Left colon (tissue), 2 donors: ENCODE results near the gene WDR74. TPM values are rescaled to one million over a fixed set of nuclear protein-coding genes. Genes with fewer than 3 reads are reported as not detected.

Experiments
- ATAC-seq: fragments of 200-7000 bp; cut with Tn5 transposase; one replicate; pipeline ENCODE4 v1.9.1; 2020; ENCODE audit warnings: mild to moderate bottlenecking, moderate library complexity
- DNase-seq, 2 donors: peaks; one replicate each; pipeline ENCODE4 v3.0.0-alpha.2; 2020
- intact Hi-C, 2 donors: fragments of 100-400 bp; cut with DNase I in 1 of 2; cut with micrococcal nuclease in 1 of 2; formaldehyde crosslinking; loops; one replicate each; pipeline versions ENCODE4 v1.11.2 to v1.14.0; 2022; cut with DNase I, micrococcal nuclease
- total RNA-seq, 2 donors: library from RNA; stranded (reverse); fragmentation: NEBNext Ultra II Directional; extraction: Animal tissue kit (Norgen Biotek cat#: 25700); gene quantifications; one replicate each; pipeline ENCODE4 v1.2.1, GENCODE V29; 2021
- donor health status: DM: no; HTN: no; CAD: no.
- donor health status: DM: yes; HTN: yes; CAD: no.

Gene WDR74
- total RNA-seq, 2 donors from 2014 or later = 31.3 to 38.9 TPM

DNA sequence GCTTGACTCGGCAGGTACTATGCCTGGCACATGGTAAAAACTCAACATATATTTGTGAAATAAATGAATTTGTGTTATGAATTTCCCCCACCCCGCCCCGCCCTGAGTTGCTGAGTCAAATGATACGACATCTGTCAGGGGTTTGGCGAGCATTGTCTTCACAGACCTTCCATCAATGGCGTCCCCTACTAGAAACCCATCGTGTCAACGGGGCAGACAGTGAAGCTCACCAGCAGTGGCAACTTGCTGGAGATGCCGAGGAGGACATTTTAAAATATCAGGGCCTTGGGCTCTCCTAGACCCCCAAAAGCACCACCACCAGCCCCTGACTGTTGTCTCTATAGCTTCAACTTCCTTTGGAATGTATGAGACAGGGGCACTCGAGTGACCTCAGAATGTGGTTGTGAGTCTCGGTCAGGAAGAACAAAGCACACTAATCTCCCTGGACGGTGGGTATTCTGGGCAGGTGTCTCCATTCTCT is 33.4 kb downstream of the WDR74 start:
- DNase-seq (no peak), ATAC-seq (no peak)
- intact Hi-C loops = no loop called here

DNA sequence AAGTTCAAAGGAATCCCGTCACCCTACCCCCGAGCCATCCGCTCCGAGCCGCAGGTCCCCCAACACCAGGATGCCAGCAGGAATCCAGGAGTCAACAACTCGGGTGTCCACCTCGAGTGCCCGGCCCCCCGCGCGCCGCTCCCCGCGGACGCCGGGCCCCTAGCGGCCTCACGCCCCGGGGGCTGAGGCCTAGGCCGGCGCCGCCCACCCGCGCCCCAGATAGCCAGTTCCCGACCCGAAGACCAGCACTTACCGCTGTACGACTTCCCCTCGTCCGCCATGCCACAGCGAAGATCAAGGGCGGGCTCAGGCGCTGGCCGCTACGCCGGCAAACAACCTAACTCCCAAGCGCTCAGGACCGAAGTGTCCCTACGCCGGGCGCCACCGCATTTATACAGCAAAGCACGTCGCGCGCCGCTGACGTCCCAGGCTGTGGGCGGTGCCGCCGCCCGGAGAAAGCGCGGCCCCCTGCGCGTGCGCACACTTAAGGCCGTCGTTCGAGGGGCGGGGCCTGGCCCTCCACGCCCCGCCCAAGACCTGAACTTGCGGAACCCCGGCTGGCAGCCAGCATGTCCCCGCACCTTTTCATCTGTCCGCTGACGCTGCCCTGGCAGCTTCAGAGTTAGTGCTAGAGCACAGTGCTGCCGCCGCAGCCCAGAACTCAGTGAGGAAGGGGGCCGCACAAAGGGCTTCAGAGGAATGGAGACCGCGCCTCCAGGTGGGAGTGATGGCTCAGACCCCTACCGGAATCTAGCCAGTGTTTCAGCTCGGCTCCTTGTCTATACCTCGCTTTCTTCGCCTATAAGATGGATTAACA is 34.1 kb downstream of the WDR74 start, which contains the start of gene NXF1:
NXF1 (minus strand) TSS at position 365 of the 817 bp plus-strand sequence; CDS start at position 281, 84 bp downstream.
- DNase-seq = peak; percentile 90 to 97
- ATAC-seq = peak; percentile 94
- intact Hi-C loops = no loop called here

DNA sequence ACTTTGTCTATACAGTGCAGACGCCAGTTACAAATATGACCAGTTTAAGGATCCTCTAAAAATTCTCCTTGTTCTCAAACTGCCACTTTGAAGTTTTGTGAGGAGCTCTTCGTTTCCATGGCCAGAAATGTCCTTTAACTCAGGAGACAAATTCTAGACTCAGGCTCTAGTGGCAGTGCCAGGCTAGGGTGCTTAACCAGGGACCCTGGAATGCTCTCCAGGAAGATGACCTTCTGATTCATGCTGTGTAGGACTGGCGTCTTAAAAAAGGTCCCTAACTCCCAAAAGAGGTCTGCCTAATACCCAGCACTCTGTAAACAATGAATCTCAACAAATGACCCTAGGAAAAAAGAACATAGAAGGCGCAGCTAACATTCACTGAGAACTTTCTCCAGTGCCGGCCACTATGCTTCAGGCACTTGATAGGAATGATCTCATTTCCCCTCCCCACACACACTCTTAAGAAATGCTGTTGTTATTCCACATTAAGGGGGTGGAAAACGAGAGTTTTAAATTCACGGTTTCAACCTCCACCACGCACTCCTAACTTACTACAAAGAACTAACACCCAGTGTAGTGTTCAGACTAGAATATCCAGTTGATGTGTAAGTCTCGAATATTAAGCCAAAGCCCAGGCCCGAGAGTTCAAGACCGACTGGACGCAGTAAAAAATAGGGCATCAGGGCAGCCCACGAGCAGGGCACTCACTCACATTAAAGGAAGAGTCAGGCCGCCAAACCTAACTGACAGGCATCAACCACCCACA is 34.9 kb downstream of the WDR74 start:
- ATAC-seq (peak; percentile 21), DNase-seq (no peak)
- intact Hi-C loops = no loop called here

DNA sequence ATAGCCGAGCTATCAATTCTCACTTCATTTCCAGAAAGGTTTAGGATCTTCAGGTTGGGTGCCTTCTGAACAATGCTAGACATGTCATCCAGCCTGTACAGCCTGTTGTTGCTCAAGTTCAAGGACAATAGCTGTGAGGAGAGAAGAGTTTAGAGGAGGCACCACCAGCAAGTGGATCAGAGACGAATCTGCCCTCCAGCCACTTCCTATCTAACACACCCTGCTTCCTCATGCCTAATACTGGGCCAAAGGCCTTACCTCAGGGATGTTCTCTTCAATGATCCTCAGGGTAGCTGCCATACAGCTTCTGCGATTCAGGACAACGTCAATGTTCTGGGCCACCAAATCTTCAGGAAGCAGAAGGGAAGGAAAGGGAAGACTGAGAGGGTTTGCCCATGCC is 38.3 kb downstream of the WDR74 start:
- intact Hi-C loops = no loop called here
- ATAC-seq = no peak
- no peak for DNase-seq

DNA sequence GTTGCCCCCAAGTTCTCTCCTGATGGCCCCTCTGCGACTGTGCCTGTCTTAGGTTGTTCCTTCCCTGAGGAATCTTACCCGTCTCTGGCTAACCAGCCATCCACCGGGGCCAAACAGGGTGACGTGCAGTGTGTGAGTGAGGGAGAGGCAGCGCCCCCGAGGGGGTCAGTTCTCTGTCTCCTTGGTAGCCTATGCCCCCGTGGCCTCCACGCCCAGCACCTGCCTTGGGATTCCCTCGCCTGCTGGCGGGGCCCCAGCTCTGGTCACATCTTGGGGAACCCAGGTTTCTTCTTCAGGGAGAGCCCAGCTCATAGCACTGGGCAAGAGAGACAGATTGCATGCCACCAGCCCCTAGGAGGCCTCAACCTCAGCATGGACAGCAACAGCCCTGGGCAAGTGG is 39.9 kb downstream of the WDR74 start:
- DNase-seq = no peak
- ATAC-seq = no peak
- intact Hi-C loops = no loop called here

DNA sequence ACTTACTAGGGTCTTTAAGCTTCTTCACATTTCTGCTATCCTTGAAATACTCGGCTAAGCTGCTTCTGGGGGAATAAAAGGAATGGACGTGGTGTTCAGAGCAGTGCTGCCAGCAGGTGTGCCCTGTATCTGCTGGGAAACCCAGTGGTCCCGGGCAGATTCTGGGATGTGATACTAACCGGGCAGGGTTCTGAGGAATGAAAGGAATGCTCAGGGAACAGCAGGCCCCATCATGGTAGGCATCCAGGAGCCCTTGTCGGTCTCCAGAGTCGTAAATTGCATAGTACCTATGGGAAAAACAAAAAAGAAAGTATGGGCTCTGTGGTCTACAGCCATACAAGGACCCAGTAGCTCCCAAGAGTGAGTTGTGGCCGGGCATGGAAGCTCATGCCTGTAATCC is 43.1 kb downstream of the WDR74 start:
- intact Hi-C loops = no loop called here

DNA sequence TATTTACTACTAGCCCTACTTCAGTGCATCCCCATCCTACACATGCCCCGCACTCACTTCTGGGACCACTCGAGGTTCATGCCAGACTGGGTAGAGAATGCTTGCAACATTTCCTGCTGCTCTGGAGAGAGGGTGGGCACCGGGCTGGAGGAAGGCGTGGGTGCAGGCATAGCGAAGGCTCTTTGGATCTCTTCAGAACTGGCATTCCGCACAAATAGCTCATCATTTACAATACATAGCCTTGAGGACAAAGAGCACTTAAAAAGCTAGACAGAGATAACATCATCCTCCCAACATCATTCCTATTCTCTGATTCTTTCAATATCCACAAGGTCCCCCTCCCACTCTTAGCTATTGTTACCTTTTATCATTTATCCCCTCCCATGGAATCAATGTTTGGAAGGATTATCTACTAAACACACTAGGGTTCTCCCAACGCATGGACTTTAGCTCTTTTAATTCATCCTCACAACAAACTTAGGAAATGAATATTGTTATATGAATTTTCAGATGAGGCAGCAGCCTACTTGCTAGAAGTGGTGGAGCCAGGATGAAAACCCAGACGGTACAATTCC is 45.1 kb downstream of the WDR74 start:
- ATAC-seq (no peak), DNase-seq (no peak)
- intact Hi-C loops = no loop called here

More for the DNA sequence above, 43.1 kb downstream of the WDR74 start:
- DNase-seq (no peak), ATAC-seq (no peak)

DNA sequence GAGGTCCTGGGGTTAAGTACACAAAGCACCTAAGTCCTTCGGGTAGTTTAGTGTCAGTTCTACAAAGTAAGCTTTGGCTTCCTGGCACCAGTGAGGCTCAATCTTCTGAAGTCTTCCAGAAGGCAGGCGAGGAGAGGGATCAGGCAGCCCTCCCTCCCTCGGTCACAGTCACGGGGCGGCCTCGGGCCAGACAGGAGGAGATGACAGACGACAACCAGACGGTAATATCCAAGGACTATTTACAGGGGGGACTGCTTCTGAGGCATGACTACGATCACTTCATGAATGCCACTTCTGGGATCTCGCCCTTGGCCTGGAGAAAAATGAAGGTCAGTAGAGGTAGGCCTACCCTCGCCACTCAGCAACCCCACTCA is 47.2 kb downstream of the WDR74 start:
- intact Hi-C loops = no loop called here

DNA sequence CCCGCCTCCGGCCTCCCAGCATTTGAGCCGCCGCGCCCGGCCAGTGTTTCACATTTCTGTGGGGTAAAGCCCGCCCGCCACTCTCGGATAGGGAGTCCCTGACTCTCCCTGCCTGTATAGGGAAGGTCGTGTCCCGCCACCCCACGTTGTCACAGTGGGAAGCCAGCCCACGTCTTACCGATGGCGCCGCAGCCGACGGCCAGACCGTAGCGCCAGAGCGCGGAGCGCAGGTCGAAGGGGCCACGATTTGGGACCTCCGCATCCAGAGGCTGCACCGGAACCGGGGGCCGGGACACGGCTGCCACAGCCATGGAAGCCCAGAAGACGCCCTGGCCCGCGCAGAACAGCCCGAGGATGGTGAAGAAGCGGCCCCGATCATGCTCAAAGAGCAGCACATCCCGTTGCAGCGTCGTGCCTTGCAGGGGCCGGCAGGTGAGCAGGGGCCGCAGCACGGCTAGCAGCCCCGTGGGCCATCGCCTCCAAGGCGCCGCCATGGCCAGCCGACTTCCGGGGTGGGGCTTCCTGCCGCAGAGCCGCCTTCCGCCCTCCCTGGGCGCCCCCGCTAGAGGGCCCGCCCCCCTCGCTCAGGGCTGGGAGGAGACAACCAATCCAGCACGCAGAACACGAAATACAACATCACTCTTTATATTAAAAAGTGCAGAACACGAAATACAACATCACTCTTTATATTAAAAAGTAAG is 47.7 kb downstream of the WDR74 start, which contains the start of gene TMEM223:
TMEM223 (minus strand) TSS at position 506 of the 701 bp plus-strand sequence; CDS start at position 494, 12 bp downstream.
- DNase-seq (peak; percentile 85 to 92), ATAC-seq (peak; percentile 78)
- intact Hi-C loops = no loop called here

More for the DNA sequence above, 47.2 kb downstream of the WDR74 start:
- no peak for ATAC-seq
- DNase-seq = peak in 1 of 2 donors; percentile 32

DNA sequence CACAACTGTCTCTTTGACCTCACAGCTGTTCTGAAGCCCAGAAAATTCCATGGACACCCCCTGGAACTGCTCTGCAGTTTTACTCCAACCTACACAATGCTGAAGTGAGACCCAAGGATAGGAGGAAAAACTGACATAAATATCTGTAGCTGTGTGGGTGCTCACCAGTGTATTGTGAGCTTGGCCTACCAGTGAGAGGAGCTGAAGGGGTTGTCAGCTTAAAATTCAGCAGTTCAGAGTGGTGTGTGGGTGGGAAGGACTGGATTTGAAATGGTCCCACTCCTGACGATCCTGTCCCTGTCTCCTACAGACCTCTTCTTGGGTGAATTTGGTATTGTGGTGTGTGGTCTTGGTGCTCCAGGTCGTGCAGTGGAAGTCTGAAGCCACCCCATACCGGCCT is 49.8 kb downstream of the WDR74 start:
- DNase-seq = no peak
- ATAC-seq = no peak
- intact Hi-C loops = loop anchor here in 1 of 2 donors (5.0 kb wide), 1 partner anchor 73 kb away; no protein-coding TSS in a partner anchor

DNA sequence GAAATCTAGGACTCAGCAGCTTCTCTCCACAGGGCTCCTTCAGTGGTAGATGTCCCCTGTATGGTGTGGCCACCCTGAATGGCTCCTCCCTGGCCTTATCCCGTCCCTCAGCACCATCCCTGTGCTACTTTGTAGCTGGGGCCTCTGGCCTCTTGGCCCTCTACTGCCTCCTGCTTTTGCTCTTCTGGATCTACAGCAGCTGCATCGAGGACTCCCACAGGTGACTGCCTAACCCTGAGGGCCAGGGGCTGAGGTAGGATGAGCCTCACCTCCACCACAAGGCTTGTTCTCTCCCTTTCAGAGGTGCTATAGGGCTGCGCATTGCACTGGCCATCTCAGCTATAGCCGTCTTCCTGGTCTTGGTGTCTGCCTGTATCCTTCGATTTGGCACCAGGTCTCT is 50.4 kb downstream of the WDR74 start:
- intact Hi-C loops = loop anchor here in 1 of 2 donors (5.0 kb wide), 1 partner anchor 73 kb away; no protein-coding TSS in a partner anchor
- no peak for DNase-seq
- no peak for ATAC-seq

DNA sequence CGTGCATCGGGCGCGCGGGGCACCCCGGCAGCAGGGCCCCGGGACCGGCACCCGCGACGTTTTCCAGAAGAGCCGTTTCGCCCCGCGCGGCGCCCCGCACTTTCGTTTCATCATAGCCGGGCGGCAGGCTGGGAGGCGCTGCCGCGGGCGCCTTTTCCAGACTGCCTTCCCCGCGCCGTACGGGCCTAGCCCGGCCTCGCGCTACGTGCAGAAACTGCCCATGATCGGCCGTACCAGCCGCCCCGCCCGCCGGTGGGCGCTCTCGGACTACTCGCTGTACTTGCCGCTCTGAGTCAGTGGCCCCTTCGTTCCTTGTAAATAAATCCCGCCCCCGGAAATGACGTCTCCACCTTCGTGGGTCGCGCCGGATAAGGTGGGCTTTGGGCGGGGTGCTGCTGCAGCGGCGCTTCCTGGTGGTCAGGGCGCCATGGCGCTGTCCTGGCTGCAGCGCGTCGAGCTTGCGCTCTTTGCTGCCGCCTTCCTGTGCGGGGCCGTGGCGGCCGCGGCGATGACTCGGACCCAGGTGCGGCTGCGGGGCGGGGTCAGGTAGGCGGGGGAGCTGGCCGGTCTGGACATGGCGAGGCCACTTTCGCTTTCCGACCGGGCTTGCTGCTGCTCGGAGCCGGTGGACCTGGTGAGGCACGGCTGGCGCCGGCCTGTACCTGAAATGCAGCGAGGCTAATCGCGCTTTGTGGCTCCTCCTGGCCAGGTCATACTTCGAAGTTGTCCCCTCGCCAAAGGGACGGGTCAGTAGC is 52.2 kb downstream of the WDR74 start, which contains the start of gene TMEM179B:
TMEM179B (plus strand) TSS at position 398 of the 755 bp plus-strand sequence; CDS start at position 428, 30 bp downstream.
- ATAC-seq (peak; percentile 79), DNase-seq (peak; percentile 99 to 100)
- intact Hi-C loops = loop anchor here in 1 of 2 donors (5.0 kb wide), 1 partner anchor 75 kb away; no protein-coding TSS in a partner anchor

DNA sequence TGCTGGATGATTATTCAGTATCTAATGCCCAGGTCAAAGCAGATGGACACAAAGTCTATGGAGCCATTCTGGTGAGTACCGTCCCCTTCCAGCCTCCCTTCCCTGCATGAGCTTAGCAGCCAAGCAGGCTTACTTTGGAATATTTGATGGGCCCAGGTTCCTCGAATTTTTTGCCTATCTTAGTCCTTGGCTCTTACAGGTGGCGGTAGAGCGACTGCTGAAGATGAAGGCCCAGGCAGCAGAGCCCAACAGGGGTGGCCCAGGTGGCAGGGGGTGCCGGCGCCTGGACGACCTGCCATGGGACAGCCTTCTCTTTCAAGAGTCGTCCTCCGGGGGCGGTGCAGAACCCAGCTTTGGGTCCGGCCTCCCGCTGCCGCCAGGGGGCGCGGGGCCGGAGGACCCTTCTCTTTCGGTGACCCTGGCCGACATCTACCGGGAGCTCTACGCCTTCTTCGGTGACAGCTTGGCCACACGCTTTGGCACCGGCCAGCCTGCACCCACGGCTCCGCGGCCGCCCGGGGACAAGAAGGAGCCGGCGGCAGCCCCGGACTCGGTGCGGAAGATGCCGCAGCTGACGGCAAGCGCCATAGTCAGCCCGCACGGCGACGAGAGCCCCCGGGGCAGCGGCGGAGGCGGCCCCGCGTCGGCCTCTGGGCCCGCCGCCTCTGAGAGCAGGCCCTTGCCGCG is 52.9 kb downstream of the WDR74 start:
- ATAC-seq = peak; percentile 66
- DNase-seq = peak; percentile 84 to 92
- intact Hi-C loops = loop anchor here in 1 of 2 donors (5.0 kb wide), 1 partner anchor 76 kb away; no protein-coding TSS in a partner anchor
